Fibroblast of skin of right biceps (primary cell): Measurements from ENCODE around the gene S1PR5.
"Not testable (repeated sequence)": the region's sequence is repeated elsewhere in the genome, so short reads cannot be mapped to it uniquely, and the experiment has no call there.

Source experiments
- DNase-seq: peaks from one replicate; pipeline ENCODE4 v3.0.0-alpha.2; 2013

Gene S1PR5

DNA sequence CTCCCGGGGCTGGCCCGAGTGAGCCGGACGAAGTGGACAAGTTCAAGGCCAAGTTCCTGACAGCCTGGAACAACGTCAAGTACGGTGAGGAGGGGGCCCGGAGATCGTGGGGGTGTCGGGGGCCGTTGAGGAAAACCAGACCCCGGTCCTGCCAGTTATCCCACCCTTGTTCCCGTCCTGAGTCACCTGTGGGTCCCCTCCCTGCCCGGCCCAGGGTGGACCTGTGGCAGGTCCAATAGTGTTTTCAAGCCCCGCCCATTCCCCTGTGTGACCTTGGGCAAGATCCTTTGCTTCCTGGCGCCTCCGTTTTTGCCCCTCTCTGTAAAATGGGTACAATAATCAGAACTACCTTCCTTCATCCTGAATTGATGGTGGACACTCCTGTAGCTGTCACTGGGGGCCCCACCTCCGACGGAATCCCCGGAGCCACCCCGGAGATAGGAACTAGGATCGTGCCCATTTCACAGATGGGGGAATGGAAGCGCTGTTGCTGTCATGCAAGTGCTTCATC lies 27.1 kb upstream of the S1PR5 start:
- no peak for DNase-seq

DNA sequence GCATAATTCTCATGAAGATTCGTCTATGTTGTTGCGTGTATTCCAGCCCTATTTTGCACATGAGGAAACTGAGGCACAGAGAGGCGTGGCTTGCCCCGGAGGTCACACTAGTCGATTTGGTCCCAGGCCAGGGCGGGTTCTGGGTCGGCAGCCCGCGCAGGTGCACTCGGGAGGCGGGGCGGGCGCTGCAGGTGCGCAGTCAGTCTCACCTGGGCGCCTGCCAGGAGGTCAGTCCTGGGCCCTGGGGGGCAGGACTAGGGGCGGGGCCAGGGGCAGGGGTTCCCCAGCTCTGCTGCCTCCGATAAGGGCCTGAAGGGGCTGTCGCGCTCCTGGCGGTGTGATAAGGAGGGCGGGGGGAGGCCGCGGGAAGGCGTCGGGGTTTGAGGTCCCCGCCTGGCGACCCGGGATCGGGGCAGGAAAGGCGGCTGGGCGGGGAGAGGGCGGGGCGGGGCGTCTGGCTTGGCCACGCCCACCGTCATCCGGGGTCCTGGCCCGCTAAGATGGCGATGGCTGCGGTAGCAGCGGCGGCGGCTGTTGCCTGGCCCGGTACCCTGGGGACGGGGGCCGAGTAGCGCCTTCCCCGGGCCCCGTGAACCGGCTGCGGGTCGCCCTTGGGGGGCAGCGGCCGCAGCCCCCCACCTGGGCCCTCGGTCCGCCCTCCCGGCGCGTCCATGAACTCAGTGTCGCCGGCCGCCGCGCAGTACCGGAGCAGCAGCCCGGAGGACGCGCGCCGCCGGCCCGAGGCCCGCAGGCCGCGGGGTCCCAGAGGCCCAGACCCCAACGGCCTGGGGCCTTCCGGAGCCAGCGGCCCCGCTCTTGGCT lies 26.4 kb upstream of the S1PR5 start, which contains the start of gene ATG4D:
Gene ATG4D, plus strand, starts transcription at position 485 of the 822 bp plus-strand sequence. Its CDS starts 187 bp downstream, at position 672.
- DNase-seq, result peak; percentile 67

DNA sequence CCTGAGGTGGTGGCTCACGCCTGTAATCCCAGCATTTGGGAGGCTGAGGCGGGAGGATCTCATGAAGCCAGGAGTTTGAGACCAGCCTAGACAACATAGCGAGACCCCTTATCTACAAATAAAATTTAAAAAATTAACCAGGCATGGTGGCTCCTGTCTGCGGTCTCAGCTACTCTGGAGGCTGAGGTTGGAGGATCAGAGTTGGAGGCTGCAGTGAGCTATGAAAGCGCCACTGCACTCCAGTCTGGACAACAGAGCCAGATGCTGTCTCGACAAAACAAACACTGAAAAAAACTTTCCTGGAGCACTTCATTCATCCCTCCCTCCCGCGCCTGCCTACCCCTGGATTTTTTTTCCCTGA lies 25.8 kb upstream of the S1PR5 start:
- DNase-seq, result no peak

DNA sequence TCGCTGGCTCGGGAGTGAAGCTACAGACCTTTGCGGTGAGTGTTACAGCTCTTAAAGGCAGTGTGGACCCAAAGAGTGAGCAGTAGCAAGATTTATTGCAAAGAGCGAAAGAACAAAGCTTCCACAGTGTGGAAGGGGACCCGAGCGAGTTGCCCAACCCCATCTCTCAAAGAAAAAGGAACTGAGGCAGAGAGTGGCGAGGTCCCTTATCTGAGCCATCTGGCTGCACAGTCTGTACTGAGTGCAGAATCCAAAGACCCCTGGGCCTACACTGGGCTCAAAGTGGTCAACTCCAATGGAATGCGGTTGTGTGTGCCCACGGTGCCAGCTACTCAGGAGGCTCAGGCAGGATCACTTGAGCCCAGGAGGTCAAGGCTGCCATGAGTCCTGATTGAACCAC lies 21.8 kb upstream of the S1PR5 start:
- not testable (repeated sequence) for DNase-seq

DNA sequence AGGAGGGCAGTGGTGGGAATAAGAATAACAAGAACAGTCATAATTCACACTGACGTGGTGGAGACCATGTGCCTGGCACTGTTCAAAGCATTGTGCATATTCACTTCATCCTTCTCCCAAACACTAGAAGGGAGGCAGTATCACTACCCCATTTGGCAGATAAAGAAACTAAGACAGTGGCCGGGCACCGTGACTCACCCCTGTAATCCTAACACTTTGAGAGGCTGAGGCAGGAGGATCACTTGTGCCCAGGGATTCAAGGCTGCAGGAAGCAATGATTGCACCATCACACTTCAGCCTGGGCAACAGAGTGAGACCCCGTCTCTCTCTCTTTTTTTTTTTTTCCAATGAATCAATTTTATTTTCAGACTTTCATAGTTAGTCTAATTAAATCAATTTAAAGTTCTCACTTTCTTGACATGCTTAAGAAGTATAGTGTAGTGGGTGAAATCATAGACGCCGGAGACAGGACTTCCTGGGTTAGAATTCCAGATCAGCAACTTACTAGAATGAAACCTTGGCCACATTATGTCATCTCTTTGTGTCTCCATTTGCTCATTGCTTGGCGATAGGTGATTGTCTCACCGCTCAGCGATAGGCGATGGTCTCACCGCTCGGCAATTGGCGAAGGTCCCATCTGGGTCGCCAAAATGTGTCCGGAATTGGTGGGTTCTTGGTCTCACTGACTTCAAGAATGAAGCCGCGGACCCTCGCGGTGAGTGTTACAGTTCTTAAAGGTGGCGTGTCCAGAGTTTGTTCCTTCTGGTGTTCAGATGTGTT lies 21.1 kb upstream of the S1PR5 start:
- DNase-seq, result no peak

DNA sequence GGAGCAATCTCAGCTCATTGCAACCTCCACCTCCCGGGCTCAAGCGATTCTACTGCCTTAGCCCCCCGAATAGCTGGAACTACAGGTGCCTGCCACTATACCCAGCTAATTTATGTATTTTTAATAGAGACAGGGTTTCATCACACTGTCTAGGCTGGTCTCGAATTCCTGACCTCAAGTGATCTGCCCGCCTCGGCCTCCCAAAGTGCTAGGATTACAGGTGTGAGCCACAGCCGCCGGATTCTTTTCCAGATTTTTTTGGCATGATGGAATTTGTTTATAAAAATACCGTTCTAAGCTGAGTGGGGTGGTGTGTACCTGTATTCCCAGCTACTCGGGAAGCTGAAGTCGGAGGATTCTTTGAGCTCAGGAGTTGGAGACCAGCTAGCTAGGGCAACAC lies 20.4 kb upstream of the S1PR5 start:
- DNase-seq, result no peak

DNA sequence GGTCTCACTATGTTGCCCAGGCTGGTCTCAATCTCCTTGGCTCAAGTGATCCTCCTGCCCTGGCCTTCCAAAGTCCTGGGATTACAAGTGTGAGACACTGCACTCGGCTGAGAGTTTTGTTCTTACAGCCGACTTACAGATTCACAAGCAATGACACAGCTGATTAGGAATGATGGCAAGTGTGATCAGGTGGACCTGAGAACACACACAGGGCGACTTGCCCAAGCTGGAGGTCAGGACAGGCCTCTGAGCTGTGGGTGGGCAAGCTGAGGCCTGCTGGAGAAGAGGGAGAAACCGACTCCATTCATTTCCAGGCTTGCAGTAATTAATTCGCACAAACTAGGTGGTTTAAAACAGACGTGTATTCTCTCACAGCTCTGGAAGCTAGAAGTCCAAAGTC lies 18.4 kb upstream of the S1PR5 start:
- no peak for DNase-seq

DNA sequence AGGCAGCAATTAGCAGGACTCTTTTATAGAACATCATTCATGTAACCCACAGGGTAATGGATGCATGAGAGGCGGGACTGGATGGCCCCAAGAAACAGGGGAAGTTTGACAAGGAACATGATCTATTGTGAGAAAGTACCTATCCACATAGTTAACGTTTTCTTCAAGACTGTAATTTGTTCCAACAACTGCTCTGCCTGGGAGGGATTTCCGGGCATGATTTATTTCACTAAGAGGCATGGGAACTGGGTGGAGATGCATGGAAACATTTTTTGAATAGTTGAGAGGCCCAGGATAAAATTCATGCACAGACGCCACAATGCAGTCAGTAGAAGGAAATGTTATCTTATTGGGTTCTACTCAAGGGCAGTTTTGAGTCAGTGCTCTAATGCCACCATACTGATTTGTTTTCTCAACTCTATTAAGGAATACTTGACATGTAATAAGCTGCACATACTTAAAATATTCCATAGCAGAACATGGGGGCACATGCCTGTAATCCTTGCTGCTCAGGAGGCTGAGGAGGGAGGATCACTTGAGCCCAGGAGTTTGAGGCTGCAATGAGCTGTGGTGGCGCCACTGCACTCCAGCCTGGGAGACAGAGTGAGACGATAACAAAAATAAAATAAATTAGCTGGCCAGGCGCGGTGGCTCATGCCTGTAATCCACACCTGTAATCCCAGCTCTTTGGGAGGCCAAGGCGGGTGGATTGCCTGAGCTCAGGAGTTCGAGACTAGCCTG lies 16.6 kb upstream of the S1PR5 start:
- peak; percentile 89 for DNase-seq

DNA sequence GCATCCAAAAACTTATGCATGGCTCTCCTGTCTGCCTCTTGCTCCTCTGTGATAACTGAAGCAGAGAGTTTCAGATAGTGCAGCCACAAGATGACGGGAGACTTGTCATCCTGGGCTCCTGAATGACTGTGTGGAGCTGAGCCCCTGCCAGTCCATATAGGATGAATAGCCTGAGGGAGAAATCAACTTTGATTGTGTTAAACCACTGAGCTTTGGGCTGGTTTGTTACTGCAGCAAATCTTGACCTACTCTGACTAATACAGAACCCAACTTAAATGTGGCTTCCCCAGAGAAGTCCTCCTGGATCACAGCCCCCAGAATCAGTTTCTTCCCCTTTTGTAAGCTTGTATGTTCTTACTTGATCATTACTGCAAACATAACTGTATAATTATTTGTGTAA lies 15.2 kb upstream of the S1PR5 start:
- DNase-seq, result no peak

DNA sequence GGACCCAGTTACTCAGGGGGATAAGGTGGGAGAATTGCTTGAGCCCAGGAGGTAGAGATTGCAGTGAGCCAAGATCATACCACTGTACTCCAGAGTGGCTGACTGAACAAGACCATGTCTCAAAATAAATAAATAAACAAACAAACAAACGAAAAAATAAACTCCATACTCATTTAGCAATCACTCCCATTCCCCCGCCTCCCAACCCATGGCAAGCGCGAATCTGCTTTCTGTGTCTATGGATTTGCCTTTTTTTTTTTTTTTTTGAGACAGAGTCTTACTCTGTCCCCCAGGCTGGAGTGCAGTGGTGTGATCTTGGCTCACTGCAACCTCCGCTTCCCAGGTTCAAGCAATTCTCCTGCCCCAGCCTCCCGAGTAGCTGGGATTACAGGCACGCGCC lies 9.6 kb upstream of the S1PR5 start:
- not testable (repeated sequence) for DNase-seq

DNA sequence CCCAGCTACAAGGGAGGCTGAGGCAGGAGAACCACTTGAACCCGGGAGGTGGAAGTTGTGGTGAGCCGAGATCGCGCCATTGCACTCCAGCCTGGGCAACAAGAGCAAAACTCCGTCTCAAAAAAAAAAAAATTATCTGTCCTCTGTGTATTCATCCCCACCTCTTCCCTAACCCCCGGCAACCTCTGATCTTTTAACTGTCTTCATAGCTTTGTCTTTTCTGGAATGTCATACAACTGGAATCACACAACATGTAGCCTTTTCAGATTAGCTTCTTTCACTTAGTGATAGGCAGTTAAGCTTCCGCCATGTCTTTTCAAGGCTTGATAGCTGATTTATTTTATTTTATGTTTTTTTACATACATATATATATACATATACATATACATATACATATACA lies 8.4 kb upstream of the S1PR5 start:
- no peak for DNase-seq

DNA sequence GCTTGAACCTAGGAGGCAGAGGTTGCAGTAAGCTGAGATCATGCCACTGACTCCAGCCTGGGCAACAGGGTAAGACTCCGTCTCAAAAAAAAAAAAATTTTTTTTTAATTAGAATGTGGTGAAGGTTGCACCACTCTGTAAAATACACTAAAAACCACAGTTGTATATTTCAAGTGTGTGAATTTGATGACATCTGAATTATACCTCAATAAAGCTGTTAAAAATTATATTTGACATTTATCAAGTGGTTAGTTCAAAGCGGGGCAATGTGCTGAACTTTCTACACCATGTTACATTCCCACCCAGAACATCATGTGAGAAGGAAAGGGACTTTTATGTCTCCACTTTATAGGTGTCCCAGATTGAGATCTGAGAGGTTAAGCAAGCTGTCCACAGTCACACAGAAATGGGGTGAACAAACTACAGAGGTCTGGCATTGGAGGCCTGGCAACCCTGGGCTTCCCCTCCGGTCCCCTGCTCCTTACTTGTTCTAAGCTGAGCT lies 5.9 kb upstream of the S1PR5 start:
- DNase-seq, result no peak

DNA sequence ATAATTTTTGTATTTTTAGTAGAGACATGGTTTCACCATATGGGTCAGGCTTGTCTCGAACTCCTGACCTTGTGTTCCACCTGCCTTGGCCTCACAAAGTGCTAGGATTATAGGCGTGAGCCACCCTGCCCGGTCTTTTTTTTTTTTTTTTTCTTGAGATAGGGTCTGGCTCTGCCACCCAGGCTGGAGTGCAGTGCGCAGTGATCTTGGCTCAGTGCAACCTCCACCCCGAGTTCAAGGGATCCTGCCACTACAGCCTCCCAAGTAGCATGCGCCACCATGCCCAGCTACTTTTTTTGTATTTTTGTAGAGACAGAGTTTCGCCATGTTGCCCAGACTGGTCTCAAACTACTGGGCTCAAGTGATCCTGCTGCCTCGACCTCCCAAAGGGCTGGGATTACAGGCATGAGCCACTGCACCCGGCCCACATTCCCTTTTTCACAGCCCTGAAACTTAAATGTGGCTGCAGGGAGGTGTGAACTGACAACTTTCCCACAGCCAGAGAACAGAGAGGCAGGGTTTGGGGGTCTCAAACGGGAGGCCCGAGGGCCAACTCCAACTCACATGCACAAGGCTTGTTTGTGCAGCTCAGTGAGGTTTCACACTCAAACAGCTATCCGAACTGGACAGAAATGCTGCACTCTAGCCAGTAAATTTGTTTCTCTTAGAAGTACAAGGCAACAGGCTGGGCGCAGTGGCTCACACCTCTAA lies 4.4 kb upstream of the S1PR5 start:
- DNase-seq, result no peak

DNA sequence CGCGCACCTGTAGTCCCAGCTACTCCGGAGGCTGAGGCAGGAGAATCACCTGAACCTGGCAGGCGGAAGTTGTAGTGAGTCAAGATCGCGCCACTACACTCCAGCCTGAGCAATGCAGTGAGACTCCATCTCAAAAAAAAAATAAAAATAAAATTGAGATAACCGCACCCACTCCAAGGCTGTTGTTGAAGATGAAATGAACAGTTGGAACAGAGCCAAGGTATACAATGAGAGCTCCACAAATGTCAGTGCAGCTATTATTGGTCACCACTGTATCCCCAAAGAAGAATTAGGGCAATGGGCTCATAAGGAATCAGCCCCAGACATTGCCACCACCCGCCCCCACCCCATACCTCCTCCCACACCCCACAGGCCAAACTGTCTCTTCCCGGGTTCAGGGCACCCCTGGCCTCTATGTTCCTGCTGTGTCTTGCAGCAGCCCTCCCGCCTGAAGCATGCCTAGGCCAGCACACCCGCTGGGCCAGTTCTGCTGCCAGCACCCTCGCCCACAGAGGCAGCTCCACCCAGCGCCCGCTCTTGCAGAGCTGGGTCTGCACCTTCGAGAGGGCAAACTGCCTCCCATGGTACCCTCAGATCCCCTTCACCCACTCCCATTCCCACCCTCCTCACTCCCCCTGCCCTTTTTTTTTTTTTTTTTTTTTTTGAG lies 3.5 kb upstream of the S1PR5 start:
- no peak for DNase-seq

DNA sequence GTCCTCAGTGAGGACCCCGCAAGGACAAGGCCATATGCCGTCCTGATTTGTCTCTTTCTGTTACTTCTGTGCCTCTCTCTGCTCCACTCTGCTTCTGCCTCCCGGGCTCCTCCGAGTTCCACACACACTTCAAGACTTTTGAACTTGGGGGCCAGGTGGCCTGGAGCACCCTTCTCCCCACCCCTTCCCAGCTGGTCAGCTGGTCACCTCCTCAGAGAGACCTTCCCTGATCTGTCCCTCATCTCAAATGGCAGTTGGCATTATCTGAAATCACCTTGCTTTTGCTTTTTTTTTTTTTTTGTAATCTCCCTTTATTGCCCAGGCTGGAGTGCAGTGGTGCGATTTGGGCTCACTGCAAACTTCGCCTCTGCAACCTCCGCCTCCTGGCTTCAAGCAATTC lies 2.2 kb upstream of the S1PR5 start:
- DNase-seq, result no peak

DNA sequence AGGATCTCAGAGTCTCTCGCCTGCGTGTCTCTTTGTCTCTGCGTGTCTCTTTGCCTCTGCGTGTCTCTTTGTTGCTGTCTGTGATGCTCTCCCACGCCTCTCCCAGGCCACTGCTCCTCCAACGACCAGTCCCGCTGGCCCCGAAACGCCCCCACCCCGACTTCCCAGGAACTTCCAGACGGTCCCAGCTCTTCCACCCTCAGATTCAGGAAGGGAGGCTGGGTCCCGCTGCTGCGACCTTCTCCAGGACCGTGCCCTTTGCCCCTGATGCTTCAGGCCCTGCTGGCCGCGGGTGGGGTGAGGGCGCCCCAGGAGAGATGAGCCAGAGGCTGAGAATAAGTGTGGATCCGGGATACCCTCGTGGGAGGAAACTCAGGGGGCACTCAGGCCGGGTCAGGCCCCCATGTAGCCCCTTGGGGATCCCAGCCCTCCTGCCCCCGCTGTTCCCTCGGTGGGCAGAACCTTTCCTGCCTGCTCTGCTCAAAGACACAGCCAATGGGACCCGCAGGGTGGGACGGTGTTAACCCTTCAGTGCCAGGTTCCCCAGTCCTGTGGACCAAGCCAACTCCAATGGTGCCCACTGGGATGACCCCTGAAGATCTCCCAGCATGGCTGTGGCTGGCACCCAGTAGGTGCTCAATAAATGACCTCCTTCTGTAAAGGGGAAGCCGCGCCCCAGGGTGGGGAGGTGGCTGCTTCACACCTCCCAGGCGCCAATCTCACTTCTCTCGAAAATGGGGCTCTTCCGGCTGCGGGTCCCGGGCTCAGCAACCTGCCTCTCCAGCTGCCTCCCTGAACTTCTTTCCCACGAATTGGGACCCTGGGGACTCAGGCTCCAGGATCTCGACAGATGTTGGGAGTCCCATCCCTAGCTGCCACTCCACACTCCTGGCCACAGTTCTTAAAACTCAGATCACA lies 1.5 kb upstream of the S1PR5 start:
- no peak for DNase-seq

DNA sequence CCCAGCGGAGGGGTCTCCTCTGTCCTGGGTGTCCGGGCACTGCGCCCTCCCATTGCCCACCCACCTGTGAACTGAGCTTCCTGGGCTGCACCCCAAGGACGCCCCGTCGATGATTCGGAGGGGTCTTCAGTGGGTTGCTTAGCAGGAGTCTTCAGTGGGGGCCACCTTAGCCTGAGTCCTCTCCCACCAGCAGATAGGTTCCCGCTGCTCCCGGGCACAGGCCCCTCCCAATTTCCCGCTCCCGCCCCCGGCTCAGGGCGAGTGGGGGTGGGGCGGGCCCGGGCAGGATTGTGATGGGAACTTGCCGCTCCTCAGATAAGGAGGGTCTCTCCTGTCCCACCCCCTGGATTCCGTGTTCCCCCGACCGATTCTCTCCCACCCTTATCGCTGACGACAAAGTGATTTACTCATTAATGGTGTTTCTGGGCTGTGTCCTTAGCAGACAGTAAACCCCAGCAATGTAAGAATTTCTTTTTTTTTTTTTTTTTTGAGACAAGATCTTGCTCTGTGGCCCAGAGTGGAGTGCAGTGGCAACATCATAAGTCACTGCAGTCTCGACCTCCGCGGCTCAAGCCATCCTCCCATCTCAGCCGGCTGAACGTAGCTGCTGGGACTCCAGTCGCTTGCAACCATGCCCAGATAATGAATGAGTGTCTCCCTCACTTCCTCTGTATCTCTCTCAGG lies 655 bp upstream of the S1PR5 start:
- DNase-seq, result peak; percentile 15

DNA sequence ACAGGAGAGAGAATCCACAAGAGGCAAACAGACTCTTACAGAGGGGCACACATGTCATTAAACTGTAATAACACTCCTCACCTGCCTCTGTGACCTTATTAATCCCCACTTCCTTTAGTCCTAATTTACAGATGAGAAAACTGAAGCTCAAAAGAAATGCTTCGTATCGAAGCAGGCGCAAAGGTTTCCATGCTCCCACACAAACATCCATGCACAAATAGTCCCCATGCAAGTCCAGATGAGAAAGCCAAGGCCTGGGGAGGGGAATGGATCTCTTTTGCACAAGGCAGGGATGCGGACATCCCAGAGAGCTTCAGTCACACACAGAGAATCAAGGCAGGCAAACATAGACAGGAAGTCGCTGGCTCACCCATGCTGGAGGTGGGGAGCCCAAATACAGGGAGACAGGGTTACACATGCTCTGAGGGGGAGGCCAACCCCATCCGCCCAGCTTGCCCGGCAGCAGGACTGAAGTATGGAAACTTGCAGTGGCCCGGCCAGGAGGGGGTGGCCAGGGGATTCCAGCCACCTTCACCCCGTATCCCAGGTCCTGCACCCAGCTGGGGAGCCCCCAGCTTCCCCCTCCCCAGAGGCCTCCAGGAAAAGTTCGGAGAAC lies 468 bp downstream of the S1PR5 start:
- DNase-seq, result no peak

DNA sequence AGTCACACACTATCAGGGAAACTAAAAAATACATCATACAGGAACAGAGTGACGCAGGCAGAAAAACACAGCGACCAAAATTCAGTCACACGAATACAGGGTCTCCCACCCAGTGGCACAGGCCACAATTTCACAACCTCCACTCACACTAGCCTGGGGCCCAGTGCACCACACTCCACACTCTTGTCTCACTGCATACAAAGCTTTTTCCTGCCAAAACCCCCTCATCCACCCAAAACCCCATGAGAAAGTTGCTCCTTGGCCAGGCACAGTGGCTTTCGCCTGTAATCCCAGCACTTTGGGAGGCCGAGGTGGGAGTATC lies 1.2 kb downstream of the S1PR5 start:
- no peak for DNase-seq
